ENCODE measurements around the gene MAP3K6.
"Not testable (repeated sequence)": the region's sequence is repeated elsewhere in the genome, so short reads cannot be mapped to it uniquely, and the experiment has no call there.

Gene MAP3K6

DNA sequence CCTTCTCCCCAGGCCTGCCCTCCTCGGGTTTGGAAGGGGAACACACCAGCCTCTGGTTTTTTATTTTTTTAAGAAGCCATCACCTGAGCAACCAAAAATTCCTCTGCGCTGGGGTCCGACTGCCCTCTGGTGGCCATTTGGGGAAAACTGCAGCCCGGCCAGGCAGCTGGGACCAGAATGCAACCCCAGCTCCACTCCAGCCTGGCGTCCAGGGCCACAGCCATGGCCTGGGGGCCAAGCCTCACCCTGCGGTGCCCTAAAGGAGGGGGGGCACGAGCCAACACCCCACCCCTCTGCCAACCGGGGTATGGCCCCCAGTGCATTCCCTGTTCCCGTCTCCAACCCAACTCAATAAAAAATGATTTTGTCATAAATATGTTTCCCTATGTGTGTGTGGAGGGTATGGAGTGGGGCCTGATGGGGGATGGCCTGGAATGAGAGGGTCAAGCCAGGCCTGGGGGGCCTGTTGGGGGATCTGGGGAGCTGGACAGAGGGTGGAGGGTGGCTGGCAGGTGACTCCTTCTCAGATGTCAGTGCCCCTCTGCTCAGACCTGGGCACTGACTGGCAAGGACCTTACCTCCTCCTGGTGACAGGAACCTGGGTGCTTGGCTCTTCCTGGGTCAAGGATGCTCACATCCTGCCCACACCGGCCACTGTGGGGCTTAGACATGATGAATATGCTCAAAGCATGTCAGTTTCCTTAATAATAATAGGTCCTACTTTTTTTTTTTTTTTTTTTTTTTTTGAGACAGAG, 28.9 kb upstream of the MAP3K6 start:
- no peak for FAIRE-seq
- DNase-seq (ENCODE audit: low spot score), result peak; percentile 41

DNA sequence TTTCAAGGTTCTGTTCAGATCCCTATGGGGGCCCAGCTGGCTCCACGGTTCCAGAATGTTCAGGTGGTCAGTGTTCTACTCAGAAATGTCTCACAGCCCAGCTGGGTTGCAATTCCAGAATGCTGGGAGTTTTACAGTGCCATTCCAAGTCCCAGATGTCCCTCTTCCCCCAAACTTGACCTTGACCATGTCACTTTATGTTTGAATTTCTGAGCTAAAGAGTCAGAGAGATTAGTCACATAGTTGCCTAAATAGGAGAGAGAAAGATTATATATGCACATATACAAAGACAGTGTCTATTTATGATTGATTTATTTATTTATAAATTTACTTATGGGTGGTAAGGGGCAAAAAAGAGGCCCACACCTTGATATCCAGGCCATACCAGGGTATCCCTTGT, 28.2 kb upstream of the MAP3K6 start:
- DNase-seq (ENCODE audit: low spot score), result no peak
- no peak for FAIRE-seq

DNA sequence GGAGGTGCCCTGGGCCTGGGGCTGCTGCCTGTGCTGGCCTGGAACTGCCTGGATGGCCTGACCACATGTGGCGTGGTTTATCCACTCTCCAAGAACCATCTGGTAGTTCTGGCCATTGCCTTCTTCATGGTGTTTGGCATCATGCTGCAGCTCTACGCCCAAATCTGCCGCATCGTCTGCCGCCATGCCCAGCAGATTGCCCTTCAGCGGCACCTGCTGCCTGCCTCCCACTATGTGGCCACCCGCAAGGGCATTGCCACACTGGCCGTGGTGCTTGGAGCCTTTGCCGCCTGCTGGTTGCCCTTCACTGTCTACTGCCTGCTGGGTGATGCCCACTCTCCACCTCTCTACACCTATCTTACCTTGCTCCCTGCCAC, 27.5 kb upstream of the MAP3K6 start:
- FAIRE-seq, result no peak

DNA sequence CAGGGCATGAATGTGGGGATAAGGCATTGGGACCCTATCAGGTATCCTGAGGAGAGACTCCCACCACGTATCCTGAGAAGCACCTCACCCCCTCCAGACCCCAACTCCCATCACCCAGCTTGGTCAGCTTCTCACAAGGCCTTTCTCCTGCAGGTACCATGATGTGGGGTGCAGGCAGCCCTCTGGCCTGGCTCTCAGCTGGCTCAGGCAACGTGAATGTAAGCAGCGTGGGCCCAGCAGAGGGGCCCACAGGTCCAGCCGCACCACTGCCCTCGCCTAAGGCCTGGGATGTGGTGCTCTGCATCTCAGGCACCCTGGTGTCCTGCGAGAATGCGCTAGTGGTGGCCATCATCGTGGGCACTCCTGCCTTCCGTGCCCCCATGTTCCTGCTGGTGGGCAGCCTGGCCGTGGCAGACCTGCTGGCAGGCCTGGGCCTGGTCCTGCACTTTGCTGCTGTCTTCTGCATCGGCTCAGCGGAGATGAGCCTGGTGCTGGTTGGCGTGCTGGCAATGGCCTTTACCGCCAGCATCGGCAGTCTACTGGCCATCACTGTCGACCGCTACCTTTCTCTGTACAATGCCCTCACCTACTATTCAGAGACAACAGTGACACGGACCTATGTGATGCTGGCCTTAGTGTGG, 27.0 kb upstream of the MAP3K6 start:
- no peak for DNase-seq (ENCODE audit: low spot score)

More for the DNA sequence above, 27.5 kb upstream of the MAP3K6 start:
- DNase-seq (ENCODE audit: low spot score), result no peak

DNA sequence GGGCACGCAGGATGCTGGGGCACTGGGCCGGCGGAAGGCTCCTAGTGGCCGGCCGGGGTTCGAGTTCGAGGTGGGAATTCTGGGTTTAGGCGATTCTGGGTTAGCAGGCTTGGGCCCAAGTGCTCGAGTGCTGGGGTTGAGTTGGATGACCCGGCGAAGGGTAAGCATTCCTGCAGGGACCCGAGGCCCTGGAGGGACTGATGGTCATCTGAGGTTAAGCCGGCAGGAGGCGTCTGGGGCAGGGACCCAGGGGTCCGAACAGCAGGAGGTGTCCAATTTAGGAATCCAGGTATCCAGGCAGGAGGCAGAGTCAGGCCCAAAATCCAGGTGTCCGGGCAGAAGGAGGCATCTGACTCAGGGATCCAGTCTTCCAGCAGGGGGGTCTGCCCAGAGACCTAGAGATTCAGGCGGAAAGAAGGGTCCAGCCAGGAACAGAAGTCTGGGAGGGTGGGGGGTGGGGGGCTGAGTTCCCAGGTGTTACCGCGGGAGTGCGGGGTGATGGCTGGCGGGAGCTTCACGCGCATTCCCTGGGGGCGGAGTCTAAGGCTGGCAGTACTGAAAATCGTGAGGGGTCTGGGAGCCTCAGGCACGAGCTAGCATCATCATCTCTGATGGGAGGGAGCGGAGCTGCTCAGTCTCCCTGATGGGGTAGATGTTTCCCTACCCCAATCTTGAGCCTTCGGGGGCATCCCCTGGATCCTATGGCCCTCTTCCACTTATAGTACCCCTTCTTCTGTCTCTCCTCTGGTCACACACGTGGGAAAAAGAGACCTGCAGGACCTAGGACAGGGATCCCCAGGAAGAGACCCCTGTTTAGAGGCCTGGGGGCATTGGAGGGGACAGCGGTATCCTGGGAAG, 26.2 kb upstream of the MAP3K6 start:
- no peak for DNase-seq (ENCODE audit: low spot score)
- no peak for FAIRE-seq

More for the DNA sequence above, 27.0 kb upstream of the MAP3K6 start:
- no peak for FAIRE-seq

DNA sequence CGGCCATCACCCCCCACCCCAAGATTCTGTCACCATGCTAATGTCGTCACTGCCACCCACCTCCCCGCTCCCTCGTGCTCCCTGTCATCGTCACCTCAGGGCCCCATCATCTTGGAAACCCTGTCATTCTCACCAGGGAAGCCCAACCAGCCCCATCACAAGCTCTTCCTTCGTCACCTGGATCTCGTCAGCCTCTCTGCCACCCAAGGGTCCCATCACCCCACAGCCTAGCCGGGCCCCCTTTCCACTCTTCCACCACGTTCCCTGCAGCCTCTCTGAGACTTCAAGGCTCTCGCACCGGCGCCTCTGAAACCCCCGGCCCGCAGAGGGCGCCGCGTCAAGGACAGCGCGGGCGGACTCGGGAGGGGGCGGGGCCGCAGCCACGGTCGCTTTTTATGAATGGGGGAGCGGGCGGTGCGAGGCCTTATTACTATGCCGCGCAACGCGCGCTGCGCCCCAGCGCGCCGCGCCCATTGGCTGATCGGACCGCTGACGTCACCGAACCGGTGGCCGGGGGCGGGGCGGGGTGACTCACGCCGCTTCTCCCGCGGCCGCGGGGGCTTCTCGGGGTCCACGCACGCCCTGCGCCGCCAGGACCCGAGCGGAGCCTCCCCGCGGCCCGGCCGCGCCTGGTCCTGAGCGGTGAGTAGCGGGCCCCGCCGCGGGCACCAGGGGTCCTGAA, 25.5 kb upstream of the MAP3K6 start, which contains the start of gene GPR3:
GPR3 (plus strand) TSS at position 527 of the 682 bp plus-strand sequence. CDS start 1,177 bp downstream, outside the sequence.
- FAIRE-seq (no peak), DNase-seq (ENCODE audit: low spot score) (peak; percentile 67)

DNA sequence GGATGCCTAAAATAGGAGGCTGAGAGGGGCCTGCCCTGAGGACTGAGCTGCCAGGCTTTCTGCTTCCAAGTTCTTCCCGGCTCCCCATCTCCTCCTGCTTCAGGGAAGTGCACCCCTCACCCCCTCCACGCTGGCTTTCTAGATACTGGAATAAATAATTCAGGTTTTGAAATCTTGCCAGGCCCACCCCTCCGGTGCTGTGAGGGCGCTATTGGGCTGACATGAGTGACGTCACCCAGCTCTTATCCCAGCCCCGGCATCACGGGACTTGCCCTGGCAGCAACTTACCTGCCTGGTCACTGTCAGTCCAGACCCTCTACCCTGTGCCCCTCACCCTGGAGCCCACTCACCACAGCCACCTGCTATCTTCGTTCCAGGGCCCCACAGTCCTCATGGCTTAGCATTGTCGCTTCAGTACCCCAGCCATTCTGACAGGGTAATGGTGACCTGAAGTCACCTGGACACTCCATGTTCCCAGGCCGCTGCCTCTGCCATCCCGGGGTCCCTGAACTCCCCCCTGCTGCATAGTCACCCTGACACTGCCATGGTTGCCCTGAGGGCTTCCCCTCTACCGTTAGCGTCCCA, 24.8 kb upstream of the MAP3K6 start:
- FAIRE-seq (no peak), DNase-seq (ENCODE audit: low spot score) (no peak)

GRCh38 chr1:27388337-27389005, 21.7 kb upstream of the MAP3K6 start:
- peak; percentile 32 for DNase-seq (ENCODE audit: low spot score)

GRCh38 chr1:27384797-27385196, 18.0 kb upstream of the MAP3K6 start:
- not testable (repeated sequence) for DNase-seq (ENCODE audit: low spot score); FAIRE-seq

More at GRCh38 chr1:27388337-27389005, 21.7 kb upstream of the MAP3K6 start:
- no peak for FAIRE-seq

- no peak for FAIRE-seq
- no peak for DNase-seq (ENCODE audit: low spot score)
Observed at GRCh38 chr1:27383661-27384060, 16.9 kb upstream of the MAP3K6 start.

DNA sequence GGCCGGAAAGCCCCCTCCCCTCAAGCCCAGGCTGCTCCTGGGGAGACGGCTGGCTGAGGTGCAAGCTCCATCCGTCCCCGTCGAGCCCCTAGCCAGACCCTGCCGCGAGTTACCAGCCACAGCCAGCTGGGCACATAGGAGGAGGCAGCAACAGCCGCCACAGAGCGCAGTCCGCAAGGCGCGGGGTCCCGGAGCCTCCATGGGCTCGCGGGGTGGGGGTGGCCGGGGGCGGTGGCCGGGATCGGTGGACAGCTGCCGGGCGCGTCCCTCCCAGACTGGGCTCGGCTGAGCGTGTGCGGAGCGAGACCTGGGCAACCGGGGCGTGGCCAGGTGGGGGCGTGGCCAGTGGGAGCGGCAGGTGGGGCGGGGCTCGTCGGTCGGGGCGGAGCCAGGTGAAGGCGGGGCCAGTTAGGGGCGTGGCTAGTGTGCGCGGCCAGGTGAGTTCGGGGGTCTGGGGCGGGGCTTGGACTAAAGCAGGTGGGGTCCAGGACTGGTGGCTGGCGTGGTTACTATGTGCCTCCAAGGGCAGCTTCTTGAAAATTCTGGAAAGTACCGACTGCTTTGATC, 16.4 kb upstream of the MAP3K6 start, which contains the start of gene CD164L2:
CD164L2 (minus strand) TSS at position 295 of the 567 bp plus-strand sequence; CDS start at position 201, 94 bp downstream.
- no peak for DNase-seq (ENCODE audit: low spot score)
- FAIRE-seq, result no peak

- no peak for FAIRE-seq
- no peak for DNase-seq (ENCODE audit: low spot score)
Observed at GRCh38 chr1:27381969-27382762, 15.4 kb upstream of the MAP3K6 start.

- DNase-seq (ENCODE audit: low spot score) (no peak), FAIRE-seq (no peak)
Observed at GRCh38 chr1:27380766-27381733, 14.3 kb upstream of the MAP3K6 start.

GRCh38 chr1:27380224-27380623, 13.5 kb upstream of the MAP3K6 start:
- DNase-seq (ENCODE audit: low spot score) (no peak), FAIRE-seq (no peak)

GRCh38 chr1:27379564-27380122, 12.9 kb upstream of the MAP3K6 start:
- FAIRE-seq (no peak), DNase-seq (ENCODE audit: low spot score) (no peak)

GRCh38 chr1:27377760-27378495, 11.2 kb upstream of the MAP3K6 start:
- DNase-seq (ENCODE audit: low spot score) (no peak), FAIRE-seq (no peak)
